ENCODE results near the gene RAE1.

GRCh38 chr20:57416296-57417022, 65.4 kb downstream of the RAE1 start:
- TF ChIP-seq CTCF (conservative IDR thresholded peaks at IDR 0.05; ENCODE audit: low read depth, low read length) (no peak), EZH2 (IDR thresholded peaks at IDR 0.05; ENCODE audit: low read length, unreplicated experiment) (no peak)

Measured in PC-3 (cell line).